GM18873 (cell line): ENCODE data around the gene SLC13A4.

ENCODE experiments used
- ATAC-seq: cut with Tn5 transposase; IDR thresholded peaks from one replicate; pipeline ENCODE4 v1.9.1; 2021; ENCODE audit warnings: mild to moderate bottlenecking, moderate library complexity, moderate number of reproducible peaks; ENCODE audit not compliant: unreplicated experiment, low FRiP score

The SLC13A4 gene

DNA sequence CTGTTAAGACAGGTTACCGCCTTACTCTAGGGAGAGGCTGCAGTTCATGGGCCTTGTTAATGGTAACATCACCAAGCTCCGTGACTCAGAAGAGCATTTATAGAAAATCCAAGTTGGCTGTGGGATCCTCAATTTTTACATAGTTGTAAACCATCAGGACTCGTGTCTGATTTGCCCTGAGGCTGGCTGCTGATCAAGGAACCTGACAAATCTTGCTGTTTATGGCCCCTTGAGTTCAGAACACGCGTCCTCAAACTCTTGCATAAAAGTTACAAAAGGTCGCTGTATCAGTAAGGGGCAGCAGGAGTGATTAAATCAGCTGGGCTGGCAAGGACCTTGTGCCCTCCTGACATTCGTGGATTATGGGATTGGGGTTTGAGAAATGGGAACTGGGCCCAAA is 4.6 kb downstream of the SLC13A4 start:
- no peak for ATAC-seq

DNA sequence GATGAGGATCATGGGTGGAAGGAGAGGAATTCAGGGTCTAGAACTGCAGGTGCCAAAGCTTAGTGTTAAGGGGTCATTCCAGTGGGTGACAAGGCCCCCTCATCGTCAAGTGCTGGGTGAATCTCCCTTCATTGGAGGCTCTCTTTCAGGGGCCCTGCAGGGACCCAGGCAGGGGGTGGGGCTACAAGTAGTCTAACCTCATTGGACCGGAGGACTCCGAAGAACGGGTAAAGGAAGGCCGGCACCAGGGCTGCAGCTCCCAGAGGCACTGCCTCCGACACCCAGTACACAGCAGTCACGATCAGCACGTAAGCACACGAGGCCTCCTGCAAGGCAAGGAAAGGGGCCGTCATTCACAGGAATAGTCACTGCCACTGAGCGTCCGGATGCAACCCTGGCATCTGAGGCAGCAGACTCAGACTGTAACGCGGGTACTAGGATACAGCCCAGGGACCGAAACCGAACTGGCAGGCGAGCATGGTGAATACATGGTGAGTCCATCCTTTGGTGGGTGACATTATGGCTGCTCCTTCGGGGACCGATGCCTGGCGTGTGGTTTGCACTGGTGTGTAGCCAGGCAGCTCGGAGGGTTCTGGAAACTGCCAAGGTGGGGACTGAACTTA is 6.7 kb downstream of the SLC13A4 start:
- ATAC-seq: no peak

DNA sequence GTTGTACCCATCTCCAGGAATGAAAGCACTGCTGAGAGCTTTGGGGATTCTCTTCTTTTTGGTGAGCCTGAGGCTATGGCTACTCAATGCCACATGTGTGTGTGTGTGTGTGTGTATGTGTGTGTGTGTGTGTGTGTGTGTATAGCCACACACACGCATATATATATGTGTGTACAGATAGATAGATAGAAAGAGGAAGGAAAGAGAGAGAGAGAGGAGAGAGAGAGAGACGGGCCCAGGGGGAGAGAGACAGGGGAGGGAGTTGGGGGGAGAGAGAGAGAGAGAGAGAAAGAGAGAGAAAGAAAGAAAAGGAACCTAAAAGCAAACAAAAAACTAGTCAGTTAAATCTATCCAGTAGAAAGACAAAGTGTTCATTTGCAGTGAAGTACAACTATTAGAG is 8.3 kb downstream of the SLC13A4 start:
- ATAC-seq: no peak

DNA sequence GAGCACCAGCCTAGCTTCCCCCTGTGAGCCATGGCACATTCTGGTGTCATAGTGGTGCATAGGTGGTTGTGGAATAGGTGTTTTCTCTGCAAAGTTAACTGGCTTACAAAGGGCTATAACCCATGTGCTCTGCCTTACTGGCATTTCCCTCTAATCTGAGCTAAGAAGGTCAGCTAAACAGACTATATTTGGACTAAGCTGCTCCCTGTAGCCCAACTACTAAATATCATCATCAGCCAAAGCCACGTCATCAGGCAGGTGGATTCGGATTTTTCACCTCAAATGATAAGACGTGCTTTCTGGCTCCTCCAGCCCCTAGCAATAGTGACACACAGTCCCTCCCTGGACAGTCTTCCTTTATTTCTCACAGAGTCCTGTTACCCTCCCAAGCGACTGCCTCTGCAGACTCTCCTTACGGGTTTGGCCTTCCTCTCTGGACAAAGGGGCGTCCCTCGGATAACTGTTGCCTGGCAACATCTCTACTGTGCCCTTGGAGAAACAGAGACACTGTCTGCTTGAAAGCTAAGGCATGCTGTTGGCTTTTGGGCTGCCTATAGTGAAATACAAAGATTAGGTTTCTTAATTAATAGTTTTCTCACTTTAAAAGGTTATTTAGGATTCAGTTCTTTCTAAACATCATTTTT is 9.1 kb downstream of the SLC13A4 start:
- no peak for ATAC-seq

DNA sequence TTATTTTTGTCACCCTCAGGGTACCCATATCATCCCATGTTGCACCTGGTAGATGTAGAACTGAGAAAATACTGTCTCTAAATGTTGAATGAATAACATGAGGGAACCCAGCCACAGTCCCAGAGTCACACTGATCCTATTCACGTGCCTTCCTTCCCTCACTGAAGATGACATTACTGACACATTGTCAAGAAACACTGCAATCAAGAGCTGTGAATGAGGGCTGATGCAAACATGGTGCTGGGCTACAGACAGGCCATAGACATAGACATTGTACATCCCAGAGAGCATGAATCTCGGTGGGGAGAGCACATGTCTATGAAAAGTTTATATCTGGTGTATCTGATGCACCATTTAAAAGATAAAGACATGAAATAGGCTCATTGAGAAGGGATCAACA is 9.8 kb downstream of the SLC13A4 start:
- no peak for ATAC-seq

DNA sequence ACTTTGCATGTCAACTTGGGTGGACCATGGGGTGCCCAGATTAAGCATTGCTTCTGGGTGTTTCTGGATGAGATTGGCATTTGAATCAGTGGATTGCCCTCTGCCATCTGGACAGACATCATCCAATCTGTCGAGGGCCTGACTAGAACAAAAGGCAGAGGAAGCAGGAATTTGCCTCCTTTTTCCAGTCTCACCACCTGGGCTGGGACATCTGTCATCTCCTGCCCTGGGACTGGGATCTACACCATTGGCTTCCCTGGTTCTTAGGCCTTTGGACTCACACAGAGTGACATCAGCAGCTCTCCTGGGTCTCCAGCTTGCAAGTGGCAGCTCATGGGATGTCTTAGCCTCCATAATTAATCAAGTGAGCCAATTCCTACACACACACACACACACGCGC is 10.3 kb downstream of the SLC13A4 start:
- ATAC-seq: no peak

DNA sequence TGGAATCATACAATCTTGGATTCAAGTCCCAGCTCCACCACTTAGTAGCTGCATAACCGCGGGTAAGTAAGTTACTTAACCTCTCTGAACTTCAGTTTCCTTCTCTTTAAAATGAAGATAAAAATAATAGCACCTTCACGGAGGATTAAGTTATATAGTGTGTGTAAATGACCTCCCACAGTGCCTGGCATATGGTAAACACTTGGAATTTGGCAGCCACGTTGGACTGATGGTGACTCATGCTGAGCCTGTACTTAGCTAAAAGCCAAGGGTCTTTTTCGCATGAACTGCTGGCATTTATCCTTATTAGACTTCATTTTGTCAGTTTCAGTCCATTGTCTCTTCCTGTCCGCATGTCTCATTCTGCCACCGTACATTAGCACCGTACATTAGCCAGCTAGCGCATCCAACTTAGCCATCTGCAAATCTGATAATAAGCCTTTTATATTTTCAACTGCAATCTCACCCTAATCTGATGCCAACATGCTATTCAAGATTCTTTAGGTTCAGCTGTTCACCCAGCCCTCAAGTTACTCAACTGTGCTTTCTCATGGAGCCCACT is 11.2 kb downstream of the SLC13A4 start:
- ATAC-seq: no peak

DNA sequence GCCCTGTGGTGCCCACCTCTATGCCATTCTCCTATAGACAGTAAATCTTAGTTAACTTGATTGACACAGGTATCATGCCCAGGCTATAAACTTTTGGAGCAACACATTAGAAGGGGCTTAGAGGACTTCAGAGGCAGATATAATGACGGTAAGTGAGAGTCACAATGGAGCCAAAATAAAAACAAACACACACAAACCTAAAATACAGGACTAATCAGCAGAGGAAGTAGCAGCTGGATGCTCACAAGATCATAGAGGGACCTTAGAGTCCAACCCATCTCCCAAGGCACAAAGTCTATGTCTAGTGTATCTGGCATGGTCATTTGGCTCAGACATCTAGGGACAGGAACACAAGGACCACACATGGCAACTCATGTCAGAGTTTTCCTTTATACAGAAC is 12.3 kb downstream of the SLC13A4 start:
- no peak for ATAC-seq

DNA sequence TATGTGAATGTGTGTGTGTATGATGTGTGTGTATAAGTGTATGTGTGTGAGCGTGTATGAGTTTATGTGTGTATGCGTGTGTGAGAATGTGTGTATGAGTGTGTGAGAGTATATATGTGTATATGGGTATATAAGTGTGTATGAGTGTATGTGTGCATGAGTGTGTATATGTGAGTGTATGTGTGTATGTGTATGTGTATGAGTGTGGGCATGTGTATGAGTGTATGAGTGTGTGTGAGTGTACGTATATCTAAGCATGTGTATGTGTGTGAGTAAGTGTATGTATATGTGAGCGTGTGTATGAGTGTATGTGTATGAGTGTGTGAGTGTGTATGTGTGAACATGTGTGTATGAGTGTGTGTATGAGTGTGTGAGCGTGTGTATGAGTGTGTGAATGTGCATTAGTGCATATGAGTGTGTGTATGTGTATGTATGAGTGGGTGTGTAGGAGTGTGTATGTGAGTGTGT is 12.9 kb downstream of the SLC13A4 start:
- ATAC-seq: no peak

DNA sequence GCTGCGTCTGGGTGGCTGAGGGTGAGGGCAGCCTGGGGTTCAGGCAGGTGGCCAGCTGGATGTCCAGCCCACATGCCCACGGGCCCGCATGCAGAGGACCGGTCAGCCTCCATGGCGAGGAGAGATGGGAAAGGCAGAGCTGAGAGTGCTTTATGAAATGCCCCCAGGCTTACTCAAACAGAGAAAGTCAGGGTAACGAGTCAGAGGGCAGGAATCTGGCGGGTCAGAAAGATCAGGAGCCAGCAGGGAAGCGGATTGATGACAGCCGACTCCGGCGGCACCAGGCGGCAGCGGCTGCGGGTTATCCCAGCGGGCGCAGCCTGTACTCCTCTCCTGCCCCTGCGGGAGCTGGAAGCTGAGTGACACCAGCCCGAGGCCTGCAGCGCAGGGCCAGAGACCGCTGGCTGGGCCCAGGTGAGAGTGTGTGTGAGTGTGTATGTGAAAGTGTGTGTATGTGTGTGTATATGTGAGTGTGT is 13.4 kb downstream of the SLC13A4 start:
- no peak for ATAC-seq

DNA sequence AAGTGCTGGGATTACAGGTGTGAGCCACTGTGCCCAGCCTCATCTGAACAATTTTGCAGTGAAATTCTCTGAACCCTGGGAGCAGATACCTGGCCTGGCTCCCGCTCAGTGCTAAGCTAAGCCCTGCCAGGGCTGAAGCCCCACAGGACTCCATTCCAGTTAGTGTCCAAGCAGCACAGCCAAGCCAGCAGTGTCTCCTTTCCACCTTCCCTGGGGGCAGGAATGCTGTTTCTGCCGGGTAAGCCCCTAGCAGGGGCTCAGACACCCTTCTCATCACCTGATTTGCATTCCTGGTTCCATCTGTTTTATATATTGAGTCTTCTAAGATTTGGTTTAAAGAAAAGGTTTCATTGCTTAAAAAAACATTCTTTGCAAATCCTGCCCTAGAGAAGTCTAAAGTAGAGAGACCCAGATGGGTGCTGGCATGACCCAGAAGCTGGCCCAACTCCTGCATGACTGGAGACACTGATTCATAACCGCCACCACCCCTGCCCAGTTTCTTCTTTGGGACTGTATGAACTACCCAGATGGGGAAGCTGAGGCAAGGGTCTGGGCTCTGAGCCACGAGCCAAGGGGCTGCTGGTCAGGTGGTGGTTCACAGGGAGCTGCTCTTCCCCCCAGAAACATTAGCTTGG is 14.0 kb downstream of the SLC13A4 start:
- no peak for ATAC-seq

DNA sequence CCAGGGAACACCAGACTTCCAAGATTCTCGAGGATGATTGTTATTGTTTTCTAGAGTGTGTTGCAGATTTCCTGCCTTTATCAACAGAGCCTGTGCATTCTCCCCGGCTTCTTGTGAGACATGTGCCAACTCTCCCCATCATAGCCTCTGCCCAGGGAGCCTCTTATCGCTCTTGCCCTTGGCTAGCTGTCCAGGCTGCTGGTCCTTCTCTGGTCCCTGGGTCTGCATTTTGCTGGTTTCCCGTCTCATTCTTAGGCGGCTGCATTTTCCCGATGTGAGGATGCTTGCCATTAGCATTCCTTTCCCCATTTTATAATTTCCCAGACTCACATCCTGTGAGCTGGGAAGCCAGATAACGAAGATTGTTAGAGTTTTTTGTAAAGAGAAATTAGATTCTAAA is 15.2 kb downstream of the SLC13A4 start:
- ATAC-seq: no peak

DNA sequence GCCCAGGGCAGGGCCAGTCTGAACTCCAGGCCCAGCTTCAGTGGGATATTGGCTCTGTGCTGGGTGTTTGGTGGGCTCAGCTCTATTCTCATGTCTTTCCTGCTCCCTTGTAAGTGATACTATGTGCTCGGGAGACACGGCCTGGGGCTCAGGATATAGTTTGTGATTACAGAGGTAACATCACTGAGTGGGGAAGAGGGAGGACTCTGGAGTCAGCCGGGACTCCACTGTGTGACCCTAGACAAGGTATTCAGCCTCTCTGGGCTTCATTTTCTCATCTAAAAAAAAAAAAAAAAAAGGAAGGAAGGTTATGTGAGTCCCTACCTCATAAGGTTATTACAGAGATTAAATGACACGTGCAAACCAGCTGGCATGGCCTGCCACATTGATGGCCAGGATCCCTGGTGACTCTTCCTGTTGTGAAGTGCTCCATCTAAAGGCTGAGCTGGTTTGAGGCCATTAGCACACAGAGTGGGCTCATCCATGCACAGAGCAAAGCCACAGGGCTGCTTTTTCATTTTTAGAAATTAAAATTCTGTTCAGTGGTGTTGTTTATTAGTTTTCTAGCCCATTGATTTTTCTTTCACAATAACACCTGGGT is 15.7 kb downstream of the SLC13A4 start:
- no peak for ATAC-seq

DNA sequence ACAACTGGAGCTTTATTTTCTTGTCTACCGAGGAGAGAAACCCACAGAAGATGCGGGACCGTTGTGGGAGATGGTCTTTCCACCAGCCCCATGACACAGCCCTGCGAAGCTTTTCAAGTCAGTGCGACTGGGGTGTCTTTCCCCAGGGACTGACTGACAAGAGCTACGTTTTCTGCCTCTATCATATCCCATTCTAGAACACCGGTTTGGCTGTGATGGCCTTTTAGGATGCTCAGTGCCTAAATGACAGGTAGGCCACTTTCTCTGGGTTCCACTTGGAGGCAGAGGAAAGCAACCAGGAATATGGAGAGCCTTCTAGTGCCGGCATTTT is 16.9 kb downstream of the SLC13A4 start:
- ATAC-seq: no peak

DNA sequence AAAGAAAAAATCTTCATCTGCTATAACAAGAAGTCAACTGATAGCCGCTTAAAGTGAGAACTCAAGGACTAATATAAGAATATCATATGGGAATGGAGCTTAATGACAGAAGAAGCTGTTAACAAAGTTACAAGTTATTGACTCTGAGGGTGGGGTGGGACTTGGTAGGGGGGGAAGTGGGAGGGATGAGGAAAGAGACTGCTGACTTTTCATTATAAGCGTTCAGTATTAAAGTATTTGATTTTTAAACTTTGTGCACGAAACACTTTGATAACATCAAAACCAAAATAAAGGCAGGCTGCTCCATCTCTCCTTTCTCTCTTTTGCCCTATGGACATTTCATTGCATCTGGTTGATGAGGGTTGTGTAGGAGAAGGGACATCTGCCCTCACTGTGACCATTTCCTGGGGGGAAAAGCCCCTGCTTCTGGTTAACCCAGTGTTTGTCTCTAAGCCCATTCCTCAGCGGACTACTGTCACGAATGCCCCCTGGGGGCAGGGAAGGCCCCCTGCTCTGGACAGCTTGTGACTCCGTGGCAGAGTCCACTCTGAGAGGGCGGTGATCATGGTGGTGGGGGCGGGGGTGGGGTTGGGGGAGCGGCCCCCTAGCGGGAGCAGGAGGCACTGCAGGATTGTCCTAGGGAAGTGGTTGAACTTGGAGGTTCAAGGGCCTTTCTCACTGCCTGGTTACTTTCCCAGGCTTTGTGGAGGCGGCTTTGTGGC is 17.4 kb downstream of the SLC13A4 start:
- ATAC-seq: no peak

DNA sequence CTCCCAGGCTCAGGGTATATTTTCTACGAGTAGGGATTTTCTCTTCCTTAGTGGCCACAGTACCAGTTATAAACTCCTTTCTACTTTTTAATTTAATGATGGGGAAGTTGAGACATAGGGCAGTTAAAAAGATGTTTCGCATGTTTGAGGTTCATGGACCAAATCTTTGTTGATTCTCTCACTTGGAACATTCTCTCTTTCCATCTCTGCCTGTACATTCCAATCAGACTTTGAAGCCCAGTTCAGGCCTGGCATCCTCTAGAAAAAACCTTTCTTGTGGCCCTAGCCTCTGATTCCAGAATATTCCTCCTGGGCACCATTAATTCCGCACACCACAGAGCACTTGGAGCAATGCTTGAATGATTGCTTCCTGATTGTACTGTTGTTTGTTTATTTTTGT is 18.5 kb downstream of the SLC13A4 start:
- no peak for ATAC-seq

DNA sequence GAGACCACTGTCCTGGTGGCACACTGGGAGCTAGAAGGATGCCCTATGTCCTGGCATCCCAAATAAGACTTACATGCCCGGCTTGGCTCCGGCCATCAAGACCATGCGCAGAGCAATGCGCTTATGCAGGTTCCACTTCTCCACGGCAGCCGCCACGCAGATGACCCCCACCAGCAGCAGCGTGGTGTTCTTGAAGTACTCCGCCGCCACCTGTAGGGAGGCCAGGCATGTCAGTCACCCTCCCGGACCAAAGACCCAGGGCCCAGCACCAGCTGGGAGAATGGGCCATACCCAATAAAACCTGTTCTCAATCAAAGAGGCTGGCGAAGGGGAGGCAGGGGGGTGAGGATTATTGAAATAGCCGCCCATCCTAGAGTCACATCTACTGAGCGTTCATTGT is 19.9 kb downstream of the SLC13A4 start:
- ATAC-seq: no peak

DNA sequence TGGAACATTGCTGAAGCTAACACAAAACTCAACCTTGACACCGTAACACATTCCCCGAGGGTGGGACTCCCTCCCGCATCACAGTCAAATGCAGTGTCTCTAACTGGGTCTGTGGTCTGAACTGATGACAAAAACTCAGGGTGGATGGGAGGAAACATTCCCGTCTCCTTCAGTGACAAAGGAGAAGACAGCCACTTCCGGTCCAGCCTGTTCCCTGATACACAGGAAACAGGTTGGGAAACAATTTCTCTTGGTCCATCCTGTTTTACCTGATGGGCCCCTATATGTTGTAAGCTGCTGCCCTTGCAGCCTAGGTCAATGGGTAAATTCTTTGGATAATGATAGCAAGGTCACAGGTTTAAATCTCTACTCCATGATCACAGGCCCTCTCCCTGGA is 20.4 kb downstream of the SLC13A4 start:
- no peak for ATAC-seq

DNA sequence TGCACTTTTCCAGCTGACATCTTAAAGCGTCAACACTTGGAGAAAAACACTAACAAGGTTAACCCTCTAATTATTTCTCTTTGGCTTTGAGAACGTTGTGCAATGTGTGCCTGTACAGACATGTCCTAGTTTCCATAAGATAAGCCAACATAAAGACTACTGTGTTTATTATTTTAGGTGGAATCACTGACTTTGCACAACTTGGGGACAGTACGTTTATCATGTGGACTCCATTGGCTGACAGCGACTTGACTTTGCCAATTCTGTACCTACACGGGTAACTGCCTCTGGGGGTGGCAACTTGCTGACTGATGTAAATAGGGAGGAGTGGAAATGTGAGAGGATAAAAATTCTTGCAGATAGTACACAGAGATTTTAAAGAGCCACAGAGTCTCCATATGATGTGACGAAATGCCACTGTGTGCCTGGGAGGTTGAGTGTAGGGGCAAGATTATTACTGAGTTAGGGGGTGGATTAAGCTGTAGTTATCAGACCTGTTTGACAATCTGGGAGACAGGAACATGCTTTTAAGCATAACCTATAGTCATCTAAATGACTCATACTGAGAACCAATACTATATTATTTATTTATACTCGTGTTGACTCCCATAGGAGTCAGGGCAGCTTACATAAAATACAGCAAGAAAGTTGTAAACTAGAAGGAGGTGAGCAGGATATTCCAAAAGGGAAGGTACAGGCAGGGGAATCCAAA is 21.0 kb downstream of the SLC13A4 start:
- no peak for ATAC-seq
